Chondrocyte (in vitro differentiated cells): ENCODE data around the gene MARK1. TPM values are rescaled to one million over a fixed set of nuclear protein-coding genes. Genes with fewer than 3 reads are reported as not detected.

ENCODE experiments used
- DNase-seq: peaks from one replicate; pipeline ENCODE4 v3.0.0; 2021; ENCODE audit warnings: mixed read lengths, low spot score
- H3K27ac Mint-ChIP-seq: one replicate; pipeline ENCODE4 v1.8.0; 2021; ENCODE audit warnings: mild to moderate bottlenecking, moderate library complexity, mixed read lengths; ENCODE audit not compliant: unreplicated experiment
- H3K27me3 Mint-ChIP-seq: 2 replicates; pipeline ENCODE4 v1.8.0; 2021; ENCODE audit warnings: low read depth, mixed read lengths
- H3K36me3 Mint-ChIP-seq: 2 replicates; pipeline ENCODE4 v1.8.0; 2021; ENCODE audit warnings: low read depth, mixed read lengths
- H3K4me1 Mint-ChIP-seq: 2 replicates; pipeline ENCODE4 v1.8.0; 2021; ENCODE audit warnings: low read depth, mild to moderate bottlenecking, mixed read lengths
- H3K4me3 Mint-ChIP-seq: one replicate; pipeline ENCODE4 v1.8.0; 2021; ENCODE audit warnings: mild to moderate bottlenecking, moderate library complexity, mixed read lengths; ENCODE audit not compliant: unreplicated experiment
- H3K9me3 Mint-ChIP-seq: 2 replicates; pipeline ENCODE4 v1.8.0; 2021; ENCODE audit warnings: low read depth, mixed read lengths
- total RNA-seq: library from RNA; stranded (reverse); gene quantifications from 3 replicates; pipeline ENCODE4 v1.2.1, GENCODE V29; 2021
- TF ChIP-seq, protein P1 (sequence below): fragments of 200-600 bp; sonication (generic); IDR thresholded peaks from 2 replicates; pipeline ENCODE4 v1.5.0; 2021; ENCODE audit warnings: antibody characterized with exemption, mild to moderate bottlenecking, moderate library complexity

MARK1 gene
- total RNA-seq, 1 donor from 2014 or later, result 4.1 TPM

DNA sequence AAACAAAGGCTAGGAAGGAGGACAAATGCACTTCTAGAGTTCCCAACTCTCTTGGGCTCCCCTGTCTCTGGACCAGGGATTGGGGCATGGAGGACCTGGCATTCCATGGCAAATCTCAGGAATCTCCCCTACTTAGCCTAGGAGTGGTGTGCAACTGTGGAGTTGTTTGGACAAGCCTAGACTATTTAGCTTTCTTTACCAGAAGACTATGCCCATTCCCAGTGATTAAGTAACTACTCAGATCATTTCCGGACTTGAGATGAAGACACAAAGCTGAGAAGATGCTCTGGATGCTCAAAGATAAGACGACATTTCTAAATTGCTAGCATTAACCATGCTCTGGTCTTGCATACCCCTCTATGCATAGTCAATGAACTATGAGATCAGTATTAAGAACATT lies 13.7 kb upstream of the MARK1 start:
- Mint-ChIP-seq H3K27ac (no peak overlapping the region), H3K36me3 (no peaks in the 10 kb centered on the region), H3K9me3 (peaks cover 5% of the 10 kb centered on the region), H3K27me3 (no peaks in the 10 kb centered on the region), H3K4me1 (no peaks in the 10 kb centered on the region), H3K4me3 (no peak overlapping the region)
- DNase-seq, result no peak
- TF ChIP-seq, protein P1, sequence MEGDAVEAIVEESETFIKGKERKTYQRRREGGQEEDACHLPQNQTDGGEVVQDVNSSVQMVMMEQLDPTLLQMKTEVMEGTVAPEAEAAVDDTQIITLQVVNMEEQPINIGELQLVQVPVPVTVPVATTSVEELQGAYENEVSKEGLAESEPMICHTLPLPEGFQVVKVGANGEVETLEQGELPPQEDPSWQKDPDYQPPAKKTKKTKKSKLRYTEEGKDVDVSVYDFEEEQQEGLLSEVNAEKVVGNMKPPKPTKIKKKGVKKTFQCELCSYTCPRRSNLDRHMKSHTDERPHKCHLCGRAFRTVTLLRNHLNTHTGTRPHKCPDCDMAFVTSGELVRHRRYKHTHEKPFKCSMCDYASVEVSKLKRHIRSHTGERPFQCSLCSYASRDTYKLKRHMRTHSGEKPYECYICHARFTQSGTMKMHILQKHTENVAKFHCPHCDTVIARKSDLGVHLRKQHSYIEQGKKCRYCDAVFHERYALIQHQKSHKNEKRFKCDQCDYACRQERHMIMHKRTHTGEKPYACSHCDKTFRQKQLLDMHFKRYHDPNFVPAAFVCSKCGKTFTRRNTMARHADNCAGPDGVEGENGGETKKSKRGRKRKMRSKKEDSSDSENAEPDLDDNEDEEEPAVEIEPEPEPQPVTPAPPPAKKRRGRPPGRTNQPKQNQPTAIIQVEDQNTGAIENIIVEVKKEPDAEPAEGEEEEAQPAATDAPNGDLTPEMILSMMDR, result no peak

DNA sequence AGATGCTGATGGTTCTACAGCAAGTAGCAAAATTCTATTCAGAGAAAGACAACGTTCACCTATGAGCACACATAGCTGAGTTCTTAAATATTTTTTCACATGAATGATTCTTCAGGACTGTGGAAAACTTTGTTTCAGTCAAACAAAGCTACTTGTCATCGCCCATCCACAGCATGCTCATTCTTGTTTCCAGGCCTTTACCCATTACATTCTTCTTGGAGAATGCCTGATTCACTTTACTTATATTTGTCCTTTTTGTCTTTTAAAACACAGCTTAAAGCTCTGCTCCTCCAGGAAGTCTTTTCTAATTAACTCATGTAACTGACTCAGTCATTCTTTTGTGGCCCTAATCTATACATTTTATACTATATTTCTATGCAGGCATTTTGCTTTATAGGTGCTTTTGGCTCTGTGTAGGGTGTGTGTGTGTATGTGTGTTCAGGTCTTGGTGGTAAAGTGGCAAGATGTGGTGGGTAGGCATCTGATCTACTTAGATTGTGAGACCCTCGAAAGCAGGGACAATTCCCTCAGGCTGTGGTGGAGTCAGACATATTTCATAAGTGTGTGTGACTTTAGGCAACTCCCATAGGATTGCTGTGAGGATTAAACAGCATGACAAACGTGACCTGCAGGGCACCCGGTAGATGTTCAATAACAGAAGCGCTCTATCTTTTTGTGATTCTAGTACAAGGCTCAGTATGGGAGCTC lies 11.8 kb upstream of the MARK1 start:
- Mint-ChIP-seq H3K27ac (no peak overlapping the region), H3K9me3 (peaks cover 5% of the 10 kb centered on the region), H3K27me3 (peaks cover 7% of the 10 kb centered on the region), H3K36me3 (no peaks in the 10 kb centered on the region), H3K4me1 (no peaks in the 10 kb centered on the region), H3K4me3 (no peak overlapping the region)
- no peak for DNase-seq
- TF ChIP-seq, protein P1, result no peak

DNA sequence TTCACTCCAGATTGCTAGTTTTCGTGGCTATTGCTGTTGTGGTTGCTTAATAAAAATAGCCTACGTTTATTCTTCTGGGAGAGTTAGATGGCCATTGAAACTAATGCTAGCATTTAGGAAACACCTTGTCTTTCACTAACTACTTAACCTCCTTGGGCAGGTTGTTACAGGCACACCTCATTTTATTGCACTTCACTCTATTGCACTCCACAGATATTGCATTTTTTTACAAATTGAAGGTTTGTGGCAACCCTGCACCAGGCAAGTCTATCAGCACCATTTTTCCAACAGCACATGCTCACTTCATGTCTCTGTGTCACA lies 11.3 kb upstream of the MARK1 start:
- no peaks in the 10 kb centered on the region for H3K36me3 Mint-ChIP-seq
- no peak for DNase-seq
- H3K27ac Mint-ChIP-seq, result no peak overlapping the region
- TF ChIP-seq, protein P1, result no peak
- no peak overlapping the region for H3K4me3 Mint-ChIP-seq
- H3K4me1 Mint-ChIP-seq, result no peaks in the 10 kb centered on the region
- peaks cover 7% of the 10 kb centered on the region for H3K27me3 Mint-ChIP-seq
- H3K9me3 Mint-ChIP-seq, result peaks cover 5% of the 10 kb centered on the region

DNA sequence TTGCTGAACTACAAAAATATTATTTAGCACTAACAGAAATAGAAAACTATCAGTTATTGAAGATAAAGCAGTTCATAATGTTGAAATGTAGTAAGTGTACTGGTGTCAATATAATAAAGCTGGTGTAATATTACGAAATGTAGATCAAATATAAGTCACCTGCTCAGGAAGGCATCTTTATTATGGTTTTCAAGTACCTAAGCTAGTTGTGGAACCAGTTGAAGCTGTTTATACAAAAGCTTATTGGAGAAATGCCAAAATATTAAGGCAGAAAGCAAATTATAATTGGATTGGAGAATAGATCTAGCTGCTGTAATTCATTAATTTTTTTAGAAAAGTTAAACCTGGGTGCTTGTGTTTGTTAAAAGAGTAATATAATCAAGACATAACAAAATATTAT lies 6.2 kb upstream of the MARK1 start:
- Mint-ChIP-seq H3K9me3 (peaks cover 5% of the 10 kb centered on the region), H3K27ac (no peak overlapping the region), H3K4me3 (no peak overlapping the region), H3K27me3 (peaks cover 32% of the 10 kb centered on the region), H3K4me1 (no peaks in the 10 kb centered on the region), H3K36me3 (no peaks in the 10 kb centered on the region)
- no peak for DNase-seq
- TF ChIP-seq, protein P1, result no peak

DNA sequence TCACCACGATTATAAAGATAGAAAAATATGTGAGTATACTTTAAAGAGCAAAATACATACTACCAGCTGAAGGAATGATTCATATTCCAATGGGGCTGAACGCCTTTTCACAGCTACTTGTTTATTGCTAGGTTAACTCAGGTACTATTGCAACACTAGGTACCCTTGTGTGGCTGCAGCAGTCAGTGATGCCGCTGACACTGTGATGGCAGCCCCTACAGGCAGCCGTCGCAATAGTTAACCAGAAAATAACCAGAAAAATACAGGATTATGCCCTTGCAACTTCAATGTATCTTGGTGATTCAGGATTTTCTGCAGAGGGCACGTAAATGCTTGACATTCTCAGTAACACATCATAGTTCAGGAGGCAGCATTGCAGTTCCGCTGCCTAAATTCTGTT lies 1.6 kb upstream of the MARK1 start:
- peaks cover 34% of the 10 kb centered on the region for H3K27me3 Mint-ChIP-seq
- peaks cover 22% of the 10 kb centered on the region for H3K4me1 Mint-ChIP-seq
- TF ChIP-seq, protein P1, result peak; percentile 55
- no peak overlapping the region for H3K27ac Mint-ChIP-seq
- no peaks in the 10 kb centered on the region for H3K36me3 Mint-ChIP-seq
- no peak overlapping the region for H3K4me3 Mint-ChIP-seq
- no peak for DNase-seq
- H3K9me3 Mint-ChIP-seq, result no peaks in the 10 kb centered on the region
